Tibial nerve (tissue), 4 donors: ENCODE data around the gene SRXN1. TPM values are rescaled to one million over a fixed set of nuclear protein-coding genes. Genes with fewer than 3 reads are reported as not detected.

Experiments
- DNase-seq, 2 donors: peaks; one replicate each; pipeline ENCODE4 v3.0.0-alpha.2; 2019; ENCODE audit warnings: low spot score in 2 of 2
- H3K27ac ChIP-seq, 4 donors: fragments of 200-600 bp; sonication (generic) in 3 of 4; one replicate each; pipeline ENCODE4 v1.5.1; 2017 to 2019; ENCODE audit warnings: mild to moderate bottlenecking in 1 of 4
- H3K27me3 ChIP-seq, 2 donors: fragments of 200-600 bp; sonication (generic) in 1 of 2; one replicate each; pipeline versions ENCODE4 v1.5.1 to v1.6.0; 2017 to 2019
- H3K36me3 ChIP-seq, 3 donors: fragments of 200-600 bp; sonication (generic); one replicate each; pipeline ENCODE4 v1.5.1; 2018 to 2019
- H3K4me1 ChIP-seq, 4 donors: fragments of 200-600 bp; sonication (generic) in 3 of 4; one replicate each; pipeline ENCODE4 v1.5.1; 2017 to 2019
- H3K4me3 ChIP-seq, 4 donors: fragments of 200-600 bp; sonication (generic) in 3 of 4; one replicate each; pipeline ENCODE4 v1.5.1; 2017 to 2019; ENCODE audit warnings: mild to moderate bottlenecking in 1 of 4, moderate library complexity in 1 of 4
- H3K9me3 ChIP-seq, 4 donors: fragments of 200-600 bp; sonication (generic) in 3 of 4; one replicate each; pipeline ENCODE4 v1.5.1; 2017 to 2019
- CTCF ChIP-seq, 5 experiments: fragments of 200-600 bp in 3 of 5; fragments of 450-650 bp in 2 of 5; sonication (generic) in 3 of 5; IDR thresholded peaks; one replicate each; pipeline ENCODE4 v1.5.1; 2016 to 2019; ENCODE audit warnings: antibody characterized with exemption in 5 of 5, mild to moderate bottlenecking in 3 of 5, moderate library complexity in 2 of 5
- EP300 ChIP-seq, 2 donors: sonication (generic); formaldehyde crosslinking; IDR thresholded peaks; one replicate each; pipeline ENCODE4 v1.6.1; 2017; ENCODE audit warnings: antibody characterized with exemption in 2 of 2, mild to moderate bottlenecking in 1 of 2
- POLR2A ChIP-seq, 2 donors: fragments of 450-650 bp; IDR thresholded peaks; one replicate each; pipeline ENCODE4 v1.6.1; 2017; ENCODE audit warnings: antibody characterized with exemption in 2 of 2, mild to moderate bottlenecking in 2 of 2, moderate library complexity in 2 of 2
- WGBS, 2 donors: methylation state at CpG; one replicate each; pipeline ENCODE4 v1.1.5; 2018; 5-methylcytosine and 5-hydroxymethylcytosine counted together
- total RNA-seq, 4 donors: library from RNA; depleted of rRNA; stranded (reverse); fragments of >200 nt; gene quantifications; one replicate each; pipeline ENCODE4 v1.1.0, GENCODE V29; 2016

SRXN1 gene
- total RNA-seq, 4 donors from 2014 or later: 15.1 to 31.8 (median 19.5) TPM

- peaks cover 0 to 93% of the 10 kb centered on the region in 2 donors for H3K27me3 ChIP-seq
- peak; percentile 35 to 56 for DNase-seq
These were observed 14.5 kb upstream of the SRXN1 start for GRCh38 chr20:667351-668034.

GRCh38 chr20:666877-667276, 13.9 kb upstream of the SRXN1 start:
- Histone ChIP-seq H3K9me3 (no peaks in the 10 kb centered on the region), H3K4me1 (peaks cover 0 to 12% (median 0%) of the 10 kb centered on the region in 4 donors), H3K4me3 (no peak overlapping the region), H3K27ac (no peak overlapping the region), H3K27me3 (peaks cover 0 to 93% of the 10 kb centered on the region in 2 donors), H3K36me3 (no peaks in the 10 kb centered on the region)
- TF ChIP-seq POLR2A (IDR thresholded peaks at IDR 0.05) (no peak), CTCF (IDR thresholded peaks at IDR 0.05) (no peak)
- WGBS, 2 donors: 44 to 57% methylated on average over 4 of the region's 4 CpGs
- no peak for DNase-seq

More at GRCh38 chr20:667351-668034, 14.5 kb upstream of the SRXN1 start:
- Histone ChIP-seq H3K27ac (no peak overlapping the region), H3K9me3 (no peaks in the 10 kb centered on the region), H3K4me1 (peaks cover 0 to 6% (median 0%) of the 10 kb centered on the region in 4 donors), H3K4me3 (no peak overlapping the region), H3K36me3 (no peaks in the 10 kb centered on the region)
- WGBS, 2 donors: 29 to 37% methylated on average over 9 of the region's 9 CpGs
- TF ChIP-seq CTCF (IDR thresholded peaks at IDR 0.05) (peak; percentile 47 to 63 (median 51)), EP300 (IDR thresholded peaks at IDR 0.05) (no peak), POLR2A (IDR thresholded peaks at IDR 0.05) (no peak)

- peaks cover 0 to 17% (median 0%) of the 10 kb centered on the region in 4 donors for H3K4me1 ChIP-seq
- H3K9me3 ChIP-seq: no peaks in the 10 kb centered on the region
- 48 to 60% methylated on average over 2 to 5 of the region's 6 CpGs for WGBS, 2 donors
- H3K36me3 ChIP-seq: no peaks in the 10 kb centered on the region
- no peak overlapping the region for H3K4me3 ChIP-seq
- H3K27me3 ChIP-seq: peaks cover 0 to 89% of the 10 kb centered on the region in 2 donors
- no peak for DNase-seq
- TF ChIP-seq POLR2A (IDR thresholded peaks at IDR 0.05) (no peak), CTCF (IDR thresholded peaks at IDR 0.05) (no peak), EP300 (IDR thresholded peaks at IDR 0.05) (no peak)
- H3K27ac ChIP-seq: no peak overlapping the region
These were observed 12.3 kb upstream of the SRXN1 start for GRCh38 chr20:665276-665675.

GRCh38 chr20:664576-664975, 11.6 kb upstream of the SRXN1 start:
- DNase-seq: no peak
- peaks cover 0 to 90% of the 10 kb centered on the region in 2 donors for H3K27me3 ChIP-seq
- no peak overlapping the region for H3K27ac ChIP-seq
- H3K36me3 ChIP-seq: no peaks in the 10 kb centered on the region
- peaks cover 0 to 17% (median 0%) of the 10 kb centered on the region in 4 donors for H3K4me1 ChIP-seq
- 39 to 44% methylated on average over 6 to 13 of the region's 13 CpGs for WGBS, 2 donors
- H3K4me3 ChIP-seq: no peak overlapping the region
- TF ChIP-seq CTCF (IDR thresholded peaks at IDR 0.05) (no peak), EP300 (IDR thresholded peaks at IDR 0.05) (no peak), POLR2A (IDR thresholded peaks at IDR 0.05) (no peak)
- H3K9me3 ChIP-seq: no peaks in the 10 kb centered on the region

- Histone ChIP-seq H3K27ac (no peak overlapping the region), H3K4me1 (peaks cover 0 to 17% (median 0%) of the 10 kb centered on the region in 4 donors), H3K9me3 (no peaks in the 10 kb centered on the region), H3K36me3 (no peaks in the 10 kb centered on the region), H3K4me3 (no peak overlapping the region), H3K27me3 (peaks cover 0 to 91% of the 10 kb centered on the region in 2 donors)
- DNase-seq: no peak
- TF ChIP-seq EP300 (IDR thresholded peaks at IDR 0.05) (no peak), POLR2A (IDR thresholded peaks at IDR 0.05) (no peak), CTCF (IDR thresholded peaks at IDR 0.05) (no peak)
- 9 to 10% methylated on average over 7 to 19 of the region's 60 CpGs for WGBS, 2 donors
These were observed 11.2 kb upstream of the SRXN1 start for GRCh38 chr20:664151-664550.
